ENCODE measurements around the gene NAB2.

Gene NAB2

GRCh38 chr12:57109207-57110103, 20.5 kb downstream of the NAB2 start:
- Histone ChIP-seq H3K4me1 (ENCODE audit: insufficient read depth, low read length, severe bottlenecking) (peaks cover 27% of the 10 kb centered on the region), H4K20me1 (ENCODE audit: insufficient read depth, low read length) (no peaks in the 10 kb centered on the region), H3K9me3 (ENCODE audit: low read length) (no peaks in the 10 kb centered on the region), H3K4me3 (ENCODE audit: low read depth, low read length, poor library complexity, severe bottlenecking) (peak overlapping the region; percentile 82), H3F3A (ENCODE audit: insufficient read depth, low read length) (no peaks in the 10 kb centered on the region), H3K4me2 (ENCODE audit: low read length) (peak overlapping the region; percentile 78), H3K27ac (ENCODE audit: low read depth, low read length, poor library complexity, severe bottlenecking) (peak overlapping the region; percentile 87), H3K9ac (ENCODE audit: low read length) (peak overlapping the region; percentile 94; the same call in 1 of the 2 replicates), H3K9me2 (ENCODE audit: low read depth, low read length) (no peaks in the 10 kb centered on the region), H3K36me3 (ENCODE audit: insufficient read depth, low read length) (peaks cover 43% of the 10 kb centered on the region), H3K79me2 (ENCODE audit: insufficient read depth, low read length) (0 out of 2 replicates have a peak, but pooled peaks cover 3% of the 10 kb centered on the region), H2AFZ (ENCODE audit: low read length) (no peak overlapping the region), H3K27me3 (ENCODE audit: insufficient read depth, low read length) (no peaks in the 10 kb centered on the region)
- TF ChIP-seq EZH2 (IDR thresholded peaks at IDR 0.05; ENCODE audit: borderline replicate concordance, low read length), result no peak
- TF ChIP-seq, protein P1, sequence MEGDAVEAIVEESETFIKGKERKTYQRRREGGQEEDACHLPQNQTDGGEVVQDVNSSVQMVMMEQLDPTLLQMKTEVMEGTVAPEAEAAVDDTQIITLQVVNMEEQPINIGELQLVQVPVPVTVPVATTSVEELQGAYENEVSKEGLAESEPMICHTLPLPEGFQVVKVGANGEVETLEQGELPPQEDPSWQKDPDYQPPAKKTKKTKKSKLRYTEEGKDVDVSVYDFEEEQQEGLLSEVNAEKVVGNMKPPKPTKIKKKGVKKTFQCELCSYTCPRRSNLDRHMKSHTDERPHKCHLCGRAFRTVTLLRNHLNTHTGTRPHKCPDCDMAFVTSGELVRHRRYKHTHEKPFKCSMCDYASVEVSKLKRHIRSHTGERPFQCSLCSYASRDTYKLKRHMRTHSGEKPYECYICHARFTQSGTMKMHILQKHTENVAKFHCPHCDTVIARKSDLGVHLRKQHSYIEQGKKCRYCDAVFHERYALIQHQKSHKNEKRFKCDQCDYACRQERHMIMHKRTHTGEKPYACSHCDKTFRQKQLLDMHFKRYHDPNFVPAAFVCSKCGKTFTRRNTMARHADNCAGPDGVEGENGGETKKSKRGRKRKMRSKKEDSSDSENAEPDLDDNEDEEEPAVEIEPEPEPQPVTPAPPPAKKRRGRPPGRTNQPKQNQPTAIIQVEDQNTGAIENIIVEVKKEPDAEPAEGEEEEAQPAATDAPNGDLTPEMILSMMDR (IDR thresholded peaks at IDR 0.05; ENCODE audit: low read length), result no peak

DNA sequence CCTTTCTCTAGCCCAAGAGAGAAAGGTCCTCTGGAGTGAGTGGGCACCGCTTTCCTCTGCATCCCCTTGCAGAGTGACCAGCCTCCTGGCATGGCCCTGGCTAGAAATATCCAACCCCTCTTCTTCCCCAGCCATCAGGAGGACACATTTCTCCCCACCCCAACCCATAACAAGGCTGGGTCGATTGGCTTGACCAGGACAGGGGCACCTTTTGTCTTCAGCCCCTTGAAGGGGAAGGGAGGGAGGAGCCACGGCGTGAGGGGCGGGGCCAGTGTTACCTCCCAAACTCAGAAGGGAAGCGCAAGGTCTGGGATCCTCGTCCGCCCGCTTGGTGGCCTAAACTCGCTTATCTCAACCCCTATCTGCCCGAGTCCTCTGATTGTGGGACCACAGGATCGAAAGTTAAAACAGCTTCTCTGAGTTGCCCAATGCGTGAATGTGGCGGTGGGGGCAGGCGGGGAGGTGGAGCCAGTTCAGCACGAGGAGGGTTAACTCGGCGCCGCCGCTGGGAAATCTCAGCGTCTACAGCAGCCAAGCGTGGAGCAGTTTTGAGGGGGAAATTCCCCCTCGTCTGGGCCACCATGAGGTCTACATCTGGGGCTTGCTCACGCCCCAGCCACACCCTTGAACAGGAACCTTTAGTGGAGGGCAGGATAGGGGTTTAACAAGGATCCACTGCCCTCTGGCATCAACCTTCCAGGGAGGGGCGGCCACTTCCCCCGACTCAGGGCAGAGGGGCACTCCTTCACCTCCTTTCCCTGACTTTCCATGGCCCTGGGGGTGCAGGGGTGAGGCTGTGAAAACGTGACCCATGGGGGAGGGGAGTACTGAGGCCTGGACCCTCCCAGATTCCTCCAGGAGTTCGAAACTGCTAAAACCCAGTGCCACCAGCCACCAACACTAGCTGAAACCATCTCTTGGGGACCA, 21.5 kb downstream of the NAB2 start:
- Histone ChIP-seq H4K20me1 (ENCODE audit: insufficient read depth, low read length) (no peaks in the 10 kb centered on the region), H3K36me3 (ENCODE audit: insufficient read depth, low read length) (peaks cover 34% of the 10 kb centered on the region), H3K4me2 (ENCODE audit: low read length) (peak overlapping the region; percentile 78), H3K9me3 (ENCODE audit: low read length) (no peaks in the 10 kb centered on the region), H2AFZ (ENCODE audit: low read length) (no peak overlapping the region), H3K79me2 (ENCODE audit: insufficient read depth, low read length) (0 out of 2 replicates have a peak, but pooled peaks cover 3% of the 10 kb centered on the region), H3K9ac (ENCODE audit: low read length) (peak overlapping the region; percentile 94), H3K27ac (ENCODE audit: low read depth, low read length, poor library complexity, severe bottlenecking) (peak overlapping the region; percentile 87), H3K27me3 (ENCODE audit: insufficient read depth, low read length) (no peaks in the 10 kb centered on the region), H3K9me2 (ENCODE audit: low read depth, low read length) (no peaks in the 10 kb centered on the region), H3K4me3 (ENCODE audit: low read depth, low read length, poor library complexity, severe bottlenecking) (peak overlapping the region; percentile 82), H3F3A (ENCODE audit: insufficient read depth, low read length) (no peaks in the 10 kb centered on the region), H3K4me1 (ENCODE audit: insufficient read depth, low read length, severe bottlenecking) (peaks cover 27% of the 10 kb centered on the region)
- TF ChIP-seq EZH2 (IDR thresholded peaks at IDR 0.05; ENCODE audit: borderline replicate concordance, low read length), result no peak
- TF ChIP-seq, protein P1 (IDR thresholded peaks at IDR 0.05; ENCODE audit: low read length), result no peak

GRCh38 chr12:57111031-57111734, 22.3 kb downstream of the NAB2 start, which contains the start of gene STAT6:
TSS of gene STAT6 (minus strand) at chr12:57111362. CDS start at chr12:57108278, 3,084 bp downstream.
- peaks cover 25% of the 10 kb centered on the region for H3K36me3 ChIP-seq (ENCODE audit: insufficient read depth, low read length)
- no peak for TF ChIP-seq EZH2 (IDR thresholded peaks at IDR 0.05; ENCODE audit: borderline replicate concordance, low read length)
- TF ChIP-seq, protein P1 (IDR thresholded peaks at IDR 0.05; ENCODE audit: low read length), result no peak
- no peaks in the 10 kb centered on the region for H4K20me1 ChIP-seq (ENCODE audit: insufficient read depth, low read length)
- no peak within 1 kb of the TSS for H2AFZ ChIP-seq (ENCODE audit: low read length)
- no peaks in the 10 kb centered on the region for H3K27me3 ChIP-seq (ENCODE audit: insufficient read depth, low read length)
- peak within 1 kb of the TSS; percentile 78 for H3K4me2 ChIP-seq (ENCODE audit: low read length)
- peak within 1 kb of the TSS; percentile 87 for H3K27ac ChIP-seq (ENCODE audit: low read depth, low read length, poor library complexity, severe bottlenecking)
- no peaks in the 10 kb centered on the region for H3F3A ChIP-seq (ENCODE audit: insufficient read depth, low read length)
- H3K9ac ChIP-seq (ENCODE audit: low read length), result peak within 1 kb of the TSS; percentile 94
- H3K9me2 ChIP-seq (ENCODE audit: low read depth, low read length), result no peaks in the 10 kb centered on the region
- H3K4me1 ChIP-seq (ENCODE audit: insufficient read depth, low read length, severe bottlenecking), result peaks cover 27% of the 10 kb centered on the region
- H3K4me3 ChIP-seq (ENCODE audit: low read depth, low read length, poor library complexity, severe bottlenecking), result peak within 1 kb of the TSS; percentile 82
- H3K9me3 ChIP-seq (ENCODE audit: low read length), result no peaks in the 10 kb centered on the region
- 0 out of 2 replicates have a peak, but pooled peaks cover 3% of the 10 kb centered on the region for H3K79me2 ChIP-seq (ENCODE audit: insufficient read depth, low read length)
